HepG2 (cell line): ENCODE measurements around the gene DIABLO. TPM values are rescaled to one million over a fixed set of nuclear protein-coding genes. Genes with fewer than 3 reads are reported as not detected.

Experiments
- ATAC-seq: fragments of 200-7000 bp; cut with Tn5 transposase; 3 replicates; pipeline ENCODE4 v1.9.1; 2020; ENCODE audit warnings: mild to moderate bottlenecking, moderate library complexity
- BruUV-seq: library from RNA; stranded (reverse); fragments of 400-500 nt; replicated peaks from 2 replicates; lab custom pipeline; 2021; lab: Mats Ljungman, UMichigan
- CTCF ChIA-PET: fragments of 300-600 bp; formaldehyde crosslinking; extraction: SDS; loops from one replicate; lab custom pipeline; 2021; ENCODE audit warnings: low total read pairs, inconsistent platforms, low intra/inter-chr PET ratio; lab: Yijun Ruan, JAX
- POLR2A ChIA-PET: fragments of 350-600 bp; sonication (Branson Sonifier 250); formaldehyde crosslinking; loops from one replicate; lab custom pipeline; 2020; ENCODE audit warnings: antibody characterized with exemption, inconsistent platforms; lab: Yijun Ruan, JAX
- DNase-seq: peaks from one replicate; pipeline ENCODE4 v3.0.0-alpha.2; 2015; ENCODE audit warnings: low spot score
- FAIRE-seq: peaks from 3 replicates; lab custom pipeline; 2011; peaks lifted over from hg19 to GRCh38; lab: Jason Lieb, UNC
- H2AFZ ChIP-seq: one replicate; pipeline ENCODE4 v1.6.1; 2011; ENCODE audit warnings: low read length, inconsistent platforms
- H3K27ac ChIP-seq: fragments of 300-600 bp; 3 replicates; pipeline ENCODE4 v1.8.0; 2011; ENCODE audit warnings: mixed run types, mild to moderate bottlenecking, mixed read lengths, low read length, inconsistent platforms; ENCODE audit not compliant: insufficient read depth; ENCODE audit errors: extremely low read length
- H3K27me3 ChIP-seq, 2 experiments: fragments of 200-600 bp in 1 of 2; 2 replicates in 1 of 2; 3 replicates in 1 of 2; pipeline versions ENCODE4 v1.6.0 to v1.8.0; 2011; ENCODE audit warnings: low read length in 2 of 2, mild to moderate bottlenecking in 2 of 2, moderate library complexity in 2 of 2, inconsistent platforms in 1 of 2; ENCODE audit not compliant: insufficient read depth in 2 of 2, control insufficient read depth in 1 of 2
- H3K36me3 ChIP-seq, 2 experiments: fragments of 200-600 bp in 1 of 2; replicated peaks in 1 of 2; 2 replicates in 1 of 2; 3 replicates in 1 of 2; pipeline versions ENCODE4 v1.5.1 to v1.8.0; 2011; ENCODE audit warnings: low read length in 2 of 2, inconsistent platforms in 1 of 2; ENCODE audit not compliant: insufficient read depth in 2 of 2, control insufficient read depth in 1 of 2
- H3K4me1 ChIP-seq: 2 replicates; pipeline ENCODE4 v1.5.1; 2012; ENCODE audit warnings: low read length, inconsistent platforms; ENCODE audit not compliant: insufficient read depth
- H3K4me2 ChIP-seq: 2 replicates; pipeline ENCODE4 v1.6.0; 2011; ENCODE audit warnings: low read depth, low read length, inconsistent platforms
- H3K4me3 ChIP-seq, 3 experiments: fragments of 200-600 bp in 1 of 3; sonication (generic), shearing (Covaris generic) in 1 of 3; replicated peaks in 1 of 3; 2 replicates each; pipeline ENCODE4 v1.5.1; 2011 to 2016; ENCODE audit warnings: low read length in 3 of 3, inconsistent platforms in 2 of 3, low read depth in 2 of 3, mild to moderate bottlenecking in 2 of 3, control low read depth in 1 of 3, mixed read lengths in 1 of 3; ENCODE audit not compliant: insufficient read depth in 1 of 3
- H3K79me2 ChIP-seq: one replicate; pipeline ENCODE4 v1.6.1; 2011; ENCODE audit warnings: low read length, inconsistent platforms; ENCODE audit not compliant: insufficient read depth
- H3K9ac ChIP-seq: 2 replicates; pipeline ENCODE4 v1.6.0; 2011; ENCODE audit warnings: mild to moderate bottlenecking, low read depth, low read length, inconsistent platforms; ENCODE audit not compliant: insufficient read depth
- H3K9me3 ChIP-seq: 2 replicates; pipeline ENCODE4 v1.5.1; 2012; ENCODE audit warnings: mild to moderate bottlenecking, low read length
- H4K20me1 ChIP-seq: 2 replicates; pipeline ENCODE4 v1.6.0; 2011; ENCODE audit warnings: inconsistent platforms, mild to moderate bottlenecking, low read length, moderate library complexity; ENCODE audit not compliant: insufficient read depth
- AGO2 ChIP-seq: fragments of 200-400 bp; formaldehyde crosslinking; optimal IDR thresholded peaks from 2 replicates; pipeline ENCODE3; 2017; ENCODE audit warnings: mild to moderate bottlenecking, low read depth, low read length, moderate library complexity
- ATF5 ChIP-seq: sonication (generic); formaldehyde crosslinking; IDR thresholded peaks from 2 replicates; pipeline ENCODE4 v1.4.0; 2020; ENCODE audit warnings: mild to moderate bottlenecking, low read depth, missing genetic modification reagents
- FOXO1 ChIP-seq: sonication (generic); formaldehyde crosslinking; IDR thresholded peaks from 2 replicates; pipeline ENCODE4 v1.4.0; 2020; ENCODE audit warnings: missing genetic modification reagents
- FOXP1 ChIP-seq, 2 experiments: fragments of 450-650 bp in 1 of 2; IDR thresholded peaks; 2 replicates each; pipeline ENCODE4 v1.6.1; 2017 to 2018; ENCODE audit warnings: antibody characterized with exemption in 1 of 2
- HIVEP1 ChIP-seq: sonication (generic); formaldehyde crosslinking; IDR thresholded peaks from 2 replicates; pipeline ENCODE4 v1.4.0; 2020; ENCODE audit warnings: mild to moderate bottlenecking, missing genetic modification reagents
- HMG20A ChIP-seq: IDR thresholded peaks from 2 replicates; pipeline ENCODE4 v1.6.1; 2016; ENCODE audit warnings: borderline replicate concordance
- IRF1 ChIP-seq: sonication (generic); formaldehyde crosslinking; IDR thresholded peaks from 2 replicates; pipeline ENCODE4 v1.4.0; 2020; ENCODE audit warnings: low read depth, mild to moderate bottlenecking, missing genetic modification reagents
- MAFF ChIP-seq: IDR thresholded peaks from 2 replicates; pipeline ENCODE4 v1.6.1; 2011; ENCODE audit warnings: low read depth, low read length, improper control_type of control experiment
- NR2C2 ChIP-seq: sonication (generic); formaldehyde crosslinking; IDR thresholded peaks from 2 replicates; pipeline ENCODE4 v1.4.0; 2020; ENCODE audit warnings: missing genetic modification reagents, mild to moderate bottlenecking, moderate library complexity, borderline replicate concordance
- POGZ ChIP-seq: sonication (generic); formaldehyde crosslinking; IDR thresholded peaks from 2 replicates; pipeline ENCODE4 v1.4.0; 2020; ENCODE audit warnings: mild to moderate bottlenecking, missing genetic modification reagents
- RBAK ChIP-seq: sonication (generic); formaldehyde crosslinking; IDR thresholded peaks from 2 replicates; pipeline ENCODE4 v1.5.1; 2020; ENCODE audit warnings: mild to moderate bottlenecking, missing genetic modification reagents
- RBM22 ChIP-seq: fragments of 200-400 bp; formaldehyde crosslinking; optimal IDR thresholded peaks from 2 replicates; pipeline ENCODE3; 2017; ENCODE audit warnings: mild to moderate bottlenecking, low read length, moderate library complexity
- SMAD1 ChIP-seq: sonication (generic); formaldehyde crosslinking; IDR thresholded peaks from 2 replicates; pipeline ENCODE4 v1.4.0; 2020; ENCODE audit warnings: missing genetic modification reagents, low read depth, mild to moderate bottlenecking, borderline replicate concordance
- TEAD2 ChIP-seq: sonication (generic); formaldehyde crosslinking; IDR thresholded peaks from 2 replicates; pipeline ENCODE4 v1.9.0; 2021; ENCODE audit warnings: missing genetic modification reagents
- ZBTB34 ChIP-seq: sonication (generic); formaldehyde crosslinking; IDR thresholded peaks from 2 replicates; pipeline ENCODE4 v1.8.0; 2022; ENCODE audit warnings: mild to moderate bottlenecking, missing genetic modification reagents
- ZBTB42 ChIP-seq: sonication (generic); formaldehyde crosslinking; IDR thresholded peaks from 2 replicates; pipeline ENCODE4 v1.5.0; 2020; ENCODE audit warnings: mild to moderate bottlenecking, missing genetic modification reagents
- ZNF276 ChIP-seq: sonication (generic); formaldehyde crosslinking; IDR thresholded peaks from 2 replicates; pipeline ENCODE4 v1.4.0; 2020; ENCODE audit warnings: mild to moderate bottlenecking, low read depth, missing genetic modification reagents
- ZNF282 ChIP-seq: fragments of 450-650 bp; IDR thresholded peaks from 2 replicates; pipeline ENCODE4 v1.6.1; 2018; ENCODE audit not compliant: partially characterized antibody
- WGBS: methylation state at CpG from one replicate; pipeline ENCODE4 v1.1.6; 2017; ENCODE audit warnings: low lambda C conversion rate; 5-methylcytosine and 5-hydroxymethylcytosine counted together
- in situ Hi-C: cut with HindIII; loops from 2 replicates; pipeline ENCODE4 v1.10.0; 2017; ENCODE audit warnings: low pct_unique_long_range_greater_than_20kb; ENCODE audit not compliant: extremely low pct_ligation_motif_present
- intact Hi-C: fragments of 100-400 bp; cut with micrococcal nuclease; formaldehyde crosslinking; loops from one replicate; pipeline ENCODE4 v1.10.0; 2022; ENCODE audit not compliant: unreplicated experiment
- polyA plus RNA-seq, 8 experiments: library from polyadenylated mRNA; depleted of rRNA in 3 of 8; stranded (reverse) in 7 of 8; unstranded in 1 of 8; fragments of >200 nt; fragmentation: Illumina TruSeq in 4 of 8; extraction: Trizol in 4 of 8; gene quantifications; 2 replicates each; pipeline versions ENCODE4 v1.2.1 to v1.2.3, GENCODE V29; 2011 to 2016; ENCODE audit warnings: low read depth in 4 of 8, missing spikeins in 1 of 8, mixed read lengths in 1 of 8; ENCODE audit not compliant: insufficient read depth in 1 of 8
- total RNA-seq, 5 experiments: library from RNA; depleted of rRNA; stranded (reverse); fragments of >200 nt; fragmentation: Illumina TruSeq; extraction: Trizol; gene quantifications; 2 replicates each; pipeline ENCODE4 v1.2.3, GENCODE V29; 2016; ENCODE audit warnings: low read depth in 1 of 5

DIABLO gene
- total and polyA plus RNA-seq, 2 of the 13 experiments (the other 11 are each of a cell fraction or from before 2014, with no cell fraction given), result 20.7 to 70.9 TPM

GRCh38 chr12:122266230-122266901 is 40.5 kb upstream of the DIABLO start, which contains the start of gene VPS33A (continued):
- TF ChIP-seq ZNF276 (0 out of 2 replicates have a peak, but pooled peaks have one; percentile 38), ZBTB34 (CRISPR knock-in tag) (no peak)

GRCh38 chr12:122265886-122266229 is 40.0 kb upstream of the DIABLO start:
- WGBS, result no CpG with 5 or more reads among the region's 17 CpGs
- BruUV-seq, result TSS peak; percentile 79
- peak; percentile 71 for TF ChIP-seq AGO2
- no peak for TF ChIP-seq RBM22
- TF ChIP-seq FOXO1 (CRISPR knock-in tag), result 0 out of 2 replicates have a peak, but pooled peaks have one; percentile 7
- TF ChIP-seq MAFF, result no peak
- no peak for TF ChIP-seq IRF1 (CRISPR knock-in tag)
- TF ChIP-seq FOXP1 (IDR thresholded peaks at IDR 0.05), result no peak
- no peak for TF ChIP-seq FOXP1 (CRISPR knock-in tag; IDR thresholded peaks at IDR 0.05)
- no peak for TF ChIP-seq TEAD2
- TF ChIP-seq ATF5, result 0 out of 2 replicates have a peak, but pooled peaks have one; percentile 3
- TF ChIP-seq RBAK (CRISPR knock-in tag), result no peak
- peak; percentile 54; the same call in 1 of the 2 replicates for TF ChIP-seq ZBTB42 (CRISPR knock-in tag)
- TF ChIP-seq SMAD1 (CRISPR knock-in tag), result no peak
- no peak for TF ChIP-seq HMG20A (CRISPR knock-in tag)
- TF ChIP-seq NR2C2 (CRISPR knock-in tag), result no peak
- TF ChIP-seq POGZ, result no peak
- TF ChIP-seq HIVEP1 (CRISPR knock-in tag), result no peak
- no peak for TF ChIP-seq ZNF282

More at GRCh38 chr12:122265886-122266229, 40.0 kb upstream of the DIABLO start:
- ChIA-PET POLR2A (interaction anchor here (1.9 kb wide), 1 partner anchor 40 kb away, joined by 7 read pairs; the partner anchor contains the start of gene DIABLO), CTCF (no interaction called here)
- intact Hi-C loops (no loop called here), in situ Hi-C loops (no loop called here)
- Histone ChIP-seq H3K36me3 (peaks cover 3 to 14% of the 10 kb centered on the region in 2 experiments; a peak in 3 of 5 replicates), H3K27ac (peak overlapping the region; percentile 86), H3K79me2 (peaks cover 11% of the 10 kb centered on the region), H2AFZ (peak overlapping the region; percentile 38), H4K20me1 (no peaks in the 10 kb centered on the region), H3K4me3 (peak overlapping the region; percentile 87 to 95 (median 94)), H3K4me1 (peaks cover 16% of the 10 kb centered on the region), H3K9ac (peak overlapping the region; percentile 91), H3K9me3 (no peaks in the 10 kb centered on the region), H3K4me2 (peak overlapping the region; percentile 84), H3K27me3 (no peaks in the 10 kb centered on the region; a peak in 1 of 5 replicates)
- no peak for FAIRE-seq
- ATAC-seq, result peak; percentile 70
- DNase-seq, result peak; percentile 21
